H9 (cell line): ENCODE results near the gene ANO3. TPM values are rescaled to one million over a fixed set of nuclear protein-coding genes. Genes with fewer than 3 reads are reported as not detected.
"Not testable (repeated sequence)": the region's sequence is repeated elsewhere in the genome, so short reads cannot be mapped to it uniquely, and the experiment has no call there.

ENCODE experiments used
- DNase-seq: peaks from one replicate; pipeline ENCODE4 v3.0.0-alpha.2; 2017
- H2AFZ ChIP-seq: one replicate; pipeline ENCODE4 v1.6.1; 2013; ENCODE audit warnings: mild to moderate bottlenecking, low read length, control low read depth, moderate library complexity
- H2AK5ac ChIP-seq: 2 replicates; pipeline ENCODE4 v1.6.1; 2013; ENCODE audit warnings: low read length, control low read depth, mixed read lengths; ENCODE audit not compliant: insufficient read length
- H2BK120ac ChIP-seq: one replicate; pipeline ENCODE4 v1.6.1; 2013; ENCODE audit warnings: low read depth, mild to moderate bottlenecking, low read length, control low read depth, inconsistent platforms; ENCODE audit not compliant: poor library complexity, severe bottlenecking
- H2BK12ac ChIP-seq: 2 replicates; pipeline ENCODE4 v1.6.1; 2013; ENCODE audit warnings: low read length, control low read depth, mixed read lengths, low read depth; ENCODE audit not compliant: insufficient read length
- H2BK15ac ChIP-seq: 2 replicates; pipeline ENCODE4 v1.6.1; 2013; ENCODE audit warnings: low read depth, low read length, control low read depth
- H2BK20ac ChIP-seq: one replicate; pipeline ENCODE4 v1.6.1; 2013; ENCODE audit warnings: low read depth, mild to moderate bottlenecking, low read length, control low read depth, inconsistent platforms; ENCODE audit not compliant: poor library complexity, severe bottlenecking
- H2BK5ac ChIP-seq: 2 replicates; pipeline ENCODE4 v1.6.1; 2013; ENCODE audit warnings: low read length, control low read depth, mixed read lengths; ENCODE audit not compliant: insufficient read length
- H3K14ac ChIP-seq: 2 replicates; pipeline ENCODE4 v1.6.1; 2013; ENCODE audit warnings: low read length, control low read depth; ENCODE audit not compliant: insufficient read depth
- H3K18ac ChIP-seq: 2 replicates; pipeline ENCODE4 v1.6.1; 2013; ENCODE audit warnings: low read depth, mild to moderate bottlenecking, mixed read lengths, low read length, control low read depth; ENCODE audit not compliant: insufficient read length
- H3K23ac ChIP-seq: 2 replicates; pipeline ENCODE4 v1.6.1; 2013; ENCODE audit warnings: low read length, control low read depth, mixed read lengths, low read depth; ENCODE audit not compliant: insufficient read length
- H3K23me2 ChIP-seq: 2 replicates; pipeline ENCODE4 v1.6.1; 2013; ENCODE audit warnings: low read depth, mild to moderate bottlenecking, mixed read lengths, low read length, control low read depth; ENCODE audit not compliant: insufficient read length, poor library complexity, severe bottlenecking
- H3K27ac ChIP-seq: 2 replicates; pipeline ENCODE4 v1.5.1; 2013; ENCODE audit warnings: low read length, control low read depth, mixed read lengths, low read depth; ENCODE audit not compliant: insufficient read length
- H3K27me3 ChIP-seq: 2 replicates; pipeline ENCODE4 v1.6.1; 2013; ENCODE audit warnings: low read length, control low read depth, inconsistent platforms; ENCODE audit not compliant: insufficient read depth
- H3K4ac ChIP-seq: 2 replicates; pipeline ENCODE4 v1.6.1; 2013; ENCODE audit warnings: low read depth, mild to moderate bottlenecking, control low read depth, inconsistent platforms, low read length, moderate library complexity
- H3K4me1 ChIP-seq: 2 replicates; pipeline ENCODE4 v1.6.1; 2013; ENCODE audit warnings: low read length, control low read depth, inconsistent platforms; ENCODE audit not compliant: insufficient read depth
- H3K4me2 ChIP-seq: 2 replicates; pipeline ENCODE4 v1.6.1; 2013; ENCODE audit warnings: low read length, control low read depth, mixed read lengths; ENCODE audit not compliant: insufficient read length, insufficient read depth
- H3K56ac ChIP-seq: 2 replicates; pipeline ENCODE4 v1.6.1; 2013; ENCODE audit warnings: low read depth, mild to moderate bottlenecking, mixed read lengths, low read length, control low read depth; ENCODE audit not compliant: insufficient read length
- H3K79me1 ChIP-seq: 2 replicates; pipeline ENCODE4 v1.6.1; 2013; ENCODE audit warnings: low read depth, mild to moderate bottlenecking, moderate library complexity, low read length, control low read depth, inconsistent platforms; ENCODE audit not compliant: insufficient read depth, poor library complexity, severe bottlenecking
- H3K79me2 ChIP-seq: 2 replicates; pipeline ENCODE4 v1.6.1; 2013; ENCODE audit warnings: low read length, control low read depth, inconsistent platforms; ENCODE audit not compliant: insufficient read depth
- H3K9ac ChIP-seq: 2 replicates; pipeline ENCODE4 v1.6.1; 2013; ENCODE audit warnings: low read length, control low read depth, mixed read lengths; ENCODE audit not compliant: insufficient read length; ENCODE audit errors: extremely low read depth
- H3K9me3 ChIP-seq: one replicate; pipeline ENCODE4 v1.6.1; 2013; ENCODE audit warnings: low read depth, low read length, inconsistent platforms; ENCODE audit not compliant: control insufficient read depth
- H3T11ph ChIP-seq: one replicate; pipeline ENCODE4 v1.6.1; 2013; ENCODE audit warnings: mild to moderate bottlenecking, low read length, control low read depth, inconsistent platforms
- H4K20me1 ChIP-seq: one replicate; pipeline ENCODE4 v1.6.1; 2013; ENCODE audit not compliant: control insufficient read depth, insufficient read length, insufficient read depth
- H4K5ac ChIP-seq: 2 replicates; pipeline ENCODE4 v1.6.1; 2013; ENCODE audit warnings: low read depth, mild to moderate bottlenecking, mixed read lengths, low read length, control low read depth; ENCODE audit not compliant: insufficient read length
- H4K8ac ChIP-seq: replicated peaks from 2 replicates; pipeline ENCODE4 v1.6.1; 2013; ENCODE audit warnings: low read length, control low read depth, mixed read lengths, low read depth; ENCODE audit not compliant: insufficient read length
- H4K91ac ChIP-seq: 2 replicates; pipeline ENCODE4 v1.6.1; 2013; ENCODE audit warnings: low read depth, mild to moderate bottlenecking, moderate library complexity, mixed read lengths, low read length, control low read depth; ENCODE audit not compliant: insufficient read length
- H3K27ac Mint-ChIP-seq, 3 experiments: 2 replicates in 2 of 3; 3 replicates in 1 of 3; pipeline ENCODE4 v1.8.0; 2020 to 2021; ENCODE audit warnings: mixed read lengths in 3 of 3, mild to moderate bottlenecking in 1 of 3, moderate library complexity in 1 of 3
- H3K27me3 Mint-ChIP-seq: 2 replicates; pipeline ENCODE4 v1.8.0; 2021; ENCODE audit warnings: low read depth, mild to moderate bottlenecking, moderate library complexity, mixed read lengths
- H3K36me3 Mint-ChIP-seq, 3 experiments: 2 replicates in 2 of 3; 3 replicates in 1 of 3; pipeline ENCODE4 v1.8.0; 2020 to 2021; ENCODE audit warnings: low read depth in 3 of 3, mixed read lengths in 3 of 3; ENCODE audit not compliant: insufficient read depth in 1 of 3
- H3K4me1 Mint-ChIP-seq, 2 experiments: 2 replicates each; pipeline ENCODE4 v1.8.0; 2020; ENCODE audit warnings: mixed read lengths in 2 of 2
- H3K4me3 Mint-ChIP-seq, 2 experiments: 2 replicates in 1 of 2; 3 replicates in 1 of 2; pipeline ENCODE4 v1.8.0; 2020 to 2021; ENCODE audit warnings: mild to moderate bottlenecking in 2 of 2, mixed read lengths in 2 of 2, moderate library complexity in 1 of 2
- H3K9me3 Mint-ChIP-seq, 2 experiments: 2 replicates in 1 of 2; 3 replicates in 1 of 2; pipeline ENCODE4 v1.8.0; 2020; ENCODE audit warnings: mild to moderate bottlenecking in 2 of 2, mixed read lengths in 2 of 2, moderate library complexity in 1 of 2
- WGBS: extraction: QIAGEN DNeasy Blood & Tissue Kit; methylation state at CpG from one replicate; pipeline ENCODE4 v1.1.7; 2013; ENCODE audit warnings: missing lambda C conversion rate, low lambda C conversion rate, mixed read lengths; ENCODE audit not compliant: insufficient read length; ENCODE audit errors: extremely low coverage; 5-methylcytosine and 5-hydroxymethylcytosine counted together
- total RNA-seq: library from RNA; stranded (reverse); gene quantifications from 2 replicates; pipeline ENCODE4 v1.2.1, GENCODE V29; 2021
- TF ChIP-seq, protein P1 (sequence below): fragments of 200-600 bp; sonication (generic); conservative IDR thresholded peaks from 3 replicates; pipeline ENCODE4 v1.8.0; 2021; ENCODE audit warnings: antibody characterized with exemption, mild to moderate bottlenecking

The ANO3 gene
- total RNA-seq, 1 experiment from 2014 or later: not detected

DNA sequence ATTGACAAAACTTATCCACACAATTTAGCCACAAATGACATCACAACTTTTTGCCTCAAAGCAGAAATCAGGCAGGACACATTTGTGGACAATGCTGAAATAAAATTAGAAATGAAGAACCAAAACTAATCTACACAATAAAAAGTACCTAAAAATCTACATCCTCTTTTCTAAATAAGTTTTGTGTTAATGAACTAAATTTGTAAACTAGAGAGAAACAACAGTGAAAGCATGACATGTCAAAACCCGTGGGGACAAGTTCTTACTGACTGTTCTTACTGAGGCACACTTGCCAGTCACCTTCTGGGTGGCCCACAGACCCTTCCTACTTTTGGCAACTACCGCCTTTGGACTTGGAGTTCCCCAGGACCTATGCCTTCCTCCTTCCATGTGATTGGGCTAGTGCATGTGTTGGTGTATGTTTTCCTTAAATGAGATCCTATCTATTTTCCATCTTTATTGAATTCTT is 300.8 kb downstream of the ANO3 start:
- Mint-ChIP-seq H3K4me3 (no peak overlapping the region), H3K9me3 (no peaks in the 10 kb centered on the region), H3K27ac (no peak overlapping the region), H3K36me3 (no peaks in the 10 kb centered on the region), H3K4me1 (no peaks in the 10 kb centered on the region; a peak in 1 of 4 replicates), H3K27me3 (no peaks in the 10 kb centered on the region)
- no peak overlapping the region for H3K56ac ChIP-seq
- no peak overlapping the region for H2BK20ac ChIP-seq
- no peak for DNase-seq
- no peak overlapping the region for H3K4me2 ChIP-seq
- no peaks in the 10 kb centered on the region for H3K23me2 ChIP-seq
- no peak overlapping the region for H4K5ac ChIP-seq
- no peak overlapping the region for H3K4ac ChIP-seq
- no peak overlapping the region for H4K91ac ChIP-seq
- H3K79me2 ChIP-seq: no peaks in the 10 kb centered on the region
- H3K9me3 ChIP-seq: no peaks in the 10 kb centered on the region
- H3K23ac ChIP-seq: no peak overlapping the region
- no peaks in the 10 kb centered on the region for H3K27me3 ChIP-seq
- H2BK5ac ChIP-seq: no peak overlapping the region
- no peak overlapping the region for H2BK12ac ChIP-seq
- H2BK120ac ChIP-seq: no peak overlapping the region
- H3K9ac ChIP-seq: no peak overlapping the region
- H3K4me1 ChIP-seq: no peaks in the 10 kb centered on the region
- H2BK15ac ChIP-seq: no peak overlapping the region
- H2AFZ ChIP-seq: no peak overlapping the region
- no peak overlapping the region for H3T11ph ChIP-seq
- H3K27ac ChIP-seq: no peak overlapping the region
- H3K18ac ChIP-seq: no peak overlapping the region
- no peak overlapping the region for H2AK5ac ChIP-seq
- no peak overlapping the region for H4K8ac ChIP-seq
- H3K79me1 ChIP-seq: no peaks in the 10 kb centered on the region
- TF ChIP-seq, protein P1, sequence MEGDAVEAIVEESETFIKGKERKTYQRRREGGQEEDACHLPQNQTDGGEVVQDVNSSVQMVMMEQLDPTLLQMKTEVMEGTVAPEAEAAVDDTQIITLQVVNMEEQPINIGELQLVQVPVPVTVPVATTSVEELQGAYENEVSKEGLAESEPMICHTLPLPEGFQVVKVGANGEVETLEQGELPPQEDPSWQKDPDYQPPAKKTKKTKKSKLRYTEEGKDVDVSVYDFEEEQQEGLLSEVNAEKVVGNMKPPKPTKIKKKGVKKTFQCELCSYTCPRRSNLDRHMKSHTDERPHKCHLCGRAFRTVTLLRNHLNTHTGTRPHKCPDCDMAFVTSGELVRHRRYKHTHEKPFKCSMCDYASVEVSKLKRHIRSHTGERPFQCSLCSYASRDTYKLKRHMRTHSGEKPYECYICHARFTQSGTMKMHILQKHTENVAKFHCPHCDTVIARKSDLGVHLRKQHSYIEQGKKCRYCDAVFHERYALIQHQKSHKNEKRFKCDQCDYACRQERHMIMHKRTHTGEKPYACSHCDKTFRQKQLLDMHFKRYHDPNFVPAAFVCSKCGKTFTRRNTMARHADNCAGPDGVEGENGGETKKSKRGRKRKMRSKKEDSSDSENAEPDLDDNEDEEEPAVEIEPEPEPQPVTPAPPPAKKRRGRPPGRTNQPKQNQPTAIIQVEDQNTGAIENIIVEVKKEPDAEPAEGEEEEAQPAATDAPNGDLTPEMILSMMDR: no peak
- no peak overlapping the region for H3K14ac ChIP-seq
- H4K20me1 ChIP-seq: no peaks in the 10 kb centered on the region
- no CpG with 5 or more reads among the region's 2 CpGs for WGBS

DNA sequence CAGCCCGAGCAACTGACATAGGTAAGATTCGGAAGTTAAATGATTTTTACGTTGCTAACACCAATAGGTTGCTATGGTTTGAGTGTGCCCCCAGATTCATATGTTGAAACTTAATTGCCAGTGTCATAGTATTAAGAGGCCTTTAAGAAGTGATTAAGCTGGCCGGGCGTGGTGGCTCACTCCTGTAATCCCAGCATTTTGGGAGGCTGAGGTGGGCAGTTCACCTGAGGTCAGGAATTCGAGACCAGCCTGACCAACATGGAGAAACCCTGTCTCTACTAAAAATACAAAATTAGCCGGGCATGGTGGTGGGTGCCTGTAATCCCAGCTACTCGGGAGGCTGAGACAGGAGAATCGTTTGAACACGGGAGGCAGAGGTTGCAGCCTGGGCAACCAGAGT is 311.4 kb downstream of the ANO3 start:
- H2BK120ac ChIP-seq, H3K18ac ChIP-seq, H3K23me2 ChIP-seq, H2BK12ac ChIP-seq, H2BK5ac ChIP-seq, H4K20me1 ChIP-seq, DNase-seq, H3K4me2 ChIP-seq, H2AK5ac ChIP-seq, H3K9me3 ChIP-seq, H3K4me3 Mint-ChIP-seq, H3K79me1 ChIP-seq, H3K27me3 Mint-ChIP-seq, H4K5ac ChIP-seq, H3K9ac ChIP-seq, H3K23ac ChIP-seq, H3K27ac Mint-ChIP-seq, H4K91ac ChIP-seq, H3K79me2 ChIP-seq, H3K4me1 Mint-ChIP-seq, H2BK15ac ChIP-seq, H3K56ac ChIP-seq, H2AFZ ChIP-seq, H4K8ac ChIP-seq, H2BK20ac ChIP-seq, H3K27me3 ChIP-seq, H3K14ac ChIP-seq, H3K4ac ChIP-seq, H3K9me3 Mint-ChIP-seq, H3K36me3 Mint-ChIP-seq, H3K4me1 ChIP-seq, H3T11ph ChIP-seq, H3K27ac ChIP-seq: not testable (repeated sequence)
- no CpG with 5 or more reads among the region's 10 CpGs for whole genome bisulfite sequencing
